PC-3 (cell line): ENCODE measurements around the gene NUDT16.

ENCODE experiments used
- EZH2 ChIP-seq: fragments of 300-600 bp; sonication (generic); IDR thresholded peaks from one replicate; pipeline ENCODE4 v1.6.1; 2017; ENCODE audit warnings: antibody characterized with exemption, mild to moderate bottlenecking, low read length; ENCODE audit not compliant: unreplicated experiment
- TF ChIP-seq, protein P1 (sequence below): fragments of 300-600 bp; sonication (generic); conservative IDR thresholded peaks from 2 replicates; pipeline ENCODE4 v1.5.1; 2017; ENCODE audit warnings: antibody characterized with exemption, low read depth, mild to moderate bottlenecking, low read length

DNA sequence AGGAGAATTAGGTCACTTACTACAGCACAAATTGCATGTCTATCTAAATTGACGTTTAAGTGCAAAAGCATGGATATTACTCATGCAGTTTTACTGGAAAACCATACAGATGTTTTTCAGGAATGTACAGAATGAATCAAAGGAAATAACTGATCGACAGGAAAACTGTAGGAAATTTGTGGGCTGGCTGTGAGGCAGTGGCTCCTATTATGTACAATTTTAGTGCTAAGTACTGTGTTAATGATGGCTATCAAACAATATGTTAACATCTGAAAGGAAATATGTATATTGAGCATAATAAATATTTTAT is 6.9 kb downstream of the NUDT16 start:
- TF ChIP-seq, protein P1, sequence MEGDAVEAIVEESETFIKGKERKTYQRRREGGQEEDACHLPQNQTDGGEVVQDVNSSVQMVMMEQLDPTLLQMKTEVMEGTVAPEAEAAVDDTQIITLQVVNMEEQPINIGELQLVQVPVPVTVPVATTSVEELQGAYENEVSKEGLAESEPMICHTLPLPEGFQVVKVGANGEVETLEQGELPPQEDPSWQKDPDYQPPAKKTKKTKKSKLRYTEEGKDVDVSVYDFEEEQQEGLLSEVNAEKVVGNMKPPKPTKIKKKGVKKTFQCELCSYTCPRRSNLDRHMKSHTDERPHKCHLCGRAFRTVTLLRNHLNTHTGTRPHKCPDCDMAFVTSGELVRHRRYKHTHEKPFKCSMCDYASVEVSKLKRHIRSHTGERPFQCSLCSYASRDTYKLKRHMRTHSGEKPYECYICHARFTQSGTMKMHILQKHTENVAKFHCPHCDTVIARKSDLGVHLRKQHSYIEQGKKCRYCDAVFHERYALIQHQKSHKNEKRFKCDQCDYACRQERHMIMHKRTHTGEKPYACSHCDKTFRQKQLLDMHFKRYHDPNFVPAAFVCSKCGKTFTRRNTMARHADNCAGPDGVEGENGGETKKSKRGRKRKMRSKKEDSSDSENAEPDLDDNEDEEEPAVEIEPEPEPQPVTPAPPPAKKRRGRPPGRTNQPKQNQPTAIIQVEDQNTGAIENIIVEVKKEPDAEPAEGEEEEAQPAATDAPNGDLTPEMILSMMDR = no peak
- no peak for TF ChIP-seq EZH2
